ENCODE results near the gene TUBG2.

GRCh38 chr17:42669705-42669976, 10.6 kb downstream of the TUBG2 start:
- no peak for TF ChIP-seq EZH2 (IDR thresholded peaks at IDR 0.05; ENCODE audit: borderline replicate concordance, low read depth, low read length, severe bottlenecking)
- TF ChIP-seq, protein P1, sequence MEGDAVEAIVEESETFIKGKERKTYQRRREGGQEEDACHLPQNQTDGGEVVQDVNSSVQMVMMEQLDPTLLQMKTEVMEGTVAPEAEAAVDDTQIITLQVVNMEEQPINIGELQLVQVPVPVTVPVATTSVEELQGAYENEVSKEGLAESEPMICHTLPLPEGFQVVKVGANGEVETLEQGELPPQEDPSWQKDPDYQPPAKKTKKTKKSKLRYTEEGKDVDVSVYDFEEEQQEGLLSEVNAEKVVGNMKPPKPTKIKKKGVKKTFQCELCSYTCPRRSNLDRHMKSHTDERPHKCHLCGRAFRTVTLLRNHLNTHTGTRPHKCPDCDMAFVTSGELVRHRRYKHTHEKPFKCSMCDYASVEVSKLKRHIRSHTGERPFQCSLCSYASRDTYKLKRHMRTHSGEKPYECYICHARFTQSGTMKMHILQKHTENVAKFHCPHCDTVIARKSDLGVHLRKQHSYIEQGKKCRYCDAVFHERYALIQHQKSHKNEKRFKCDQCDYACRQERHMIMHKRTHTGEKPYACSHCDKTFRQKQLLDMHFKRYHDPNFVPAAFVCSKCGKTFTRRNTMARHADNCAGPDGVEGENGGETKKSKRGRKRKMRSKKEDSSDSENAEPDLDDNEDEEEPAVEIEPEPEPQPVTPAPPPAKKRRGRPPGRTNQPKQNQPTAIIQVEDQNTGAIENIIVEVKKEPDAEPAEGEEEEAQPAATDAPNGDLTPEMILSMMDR (IDR thresholded peaks at IDR 0.05; ENCODE audit: borderline replicate concordance, extremely low read depth, low read length, poor library complexity, severe bottlenecking), result no peak

Measured in DND-41 (cell line).